SJCRH30 (cell line): Measurements from ENCODE around the gene MBD3L1. TPM values are rescaled to one million over a fixed set of nuclear protein-coding genes. Genes with fewer than 3 reads are reported as not detected.

ENCODE experiments used
- DNase-seq, 2 experiments: peaks; one replicate each; pipeline ENCODE4 v3.0.0-alpha.2; 2015 to 2020
- H3K27ac ChIP-seq: fragments of 250-450 bp; sonication (Bioruptor Pico); 2 replicates; pipeline ENCODE4 v1.5.1; 2020; ENCODE audit warnings: mild to moderate bottlenecking, moderate library complexity
- H3K27me3 ChIP-seq: fragments of 250-450 bp; sonication (Bioruptor Pico); 2 replicates; pipeline ENCODE4 v1.5.1; 2020; ENCODE audit warnings: mild to moderate bottlenecking, moderate library complexity
- H3K36me3 ChIP-seq: fragments of 250-450 bp; sonication (Bioruptor Pico); 2 replicates; pipeline ENCODE4 v1.5.1; 2020; ENCODE audit warnings: mild to moderate bottlenecking, moderate library complexity
- H3K4me1 ChIP-seq: fragments of 250-450 bp; sonication (Bioruptor Pico); 2 replicates; pipeline ENCODE4 v1.5.1; 2020; ENCODE audit warnings: mild to moderate bottlenecking, moderate library complexity
- H3K4me3 ChIP-seq: fragments of 250-450 bp; sonication (Bioruptor Pico); 2 replicates; pipeline ENCODE4 v1.5.1; 2020; ENCODE audit warnings: mild to moderate bottlenecking, moderate library complexity
- H3K9me3 ChIP-seq: fragments of 250-450 bp; sonication (Bioruptor Pico); replicated peaks from 2 replicates; pipeline ENCODE4 v1.5.1; 2020; ENCODE audit warnings: mild to moderate bottlenecking, moderate library complexity
- total RNA-seq: library from RNA; depleted of rRNA; stranded (reverse); fragments of >200 nt; shearing (Covaris generic); gene quantifications from 2 replicates; pipeline ENCODE4 v1.2.3, GENCODE V29; 2014; rRNA removed

MBD3L1 gene
- total RNA-seq, 1 experiment from 2014 or later = not detected

GRCh38 chr19:8846819-8847218 is 14.6 kb downstream of the MBD3L1 start:
- Histone ChIP-seq H3K36me3 (no peaks in the 10 kb centered on the region), H3K9me3 (no peaks in the 10 kb centered on the region), H3K4me3 (no peak overlapping the region), H3K27me3 (no peaks in the 10 kb centered on the region), H3K4me1 (no peaks in the 10 kb centered on the region), H3K27ac (no peak overlapping the region)
- DNase-seq = no peak

GRCh38 chr19:8849232-8849631 is 17.1 kb downstream of the MBD3L1 start:
- Histone ChIP-seq H3K36me3 (no peaks in the 10 kb centered on the region), H3K27me3 (no peaks in the 10 kb centered on the region), H3K9me3 (no peaks in the 10 kb centered on the region), H3K4me1 (no peaks in the 10 kb centered on the region), H3K27ac (no peak overlapping the region), H3K4me3 (no peak overlapping the region)
- DNase-seq = no peak

GRCh38 chr19:8850488-8850887 is 18.3 kb downstream of the MBD3L1 start:
- Histone ChIP-seq H3K9me3 (no peaks in the 10 kb centered on the region), H3K4me1 (no peaks in the 10 kb centered on the region), H3K27ac (no peak overlapping the region), H3K36me3 (no peaks in the 10 kb centered on the region), H3K27me3 (no peaks in the 10 kb centered on the region), H3K4me3 (no peak overlapping the region)
- no peak for DNase-seq

- H3K27me3 ChIP-seq = no peaks in the 10 kb centered on the region
- no peak for DNase-seq
- no peaks in the 10 kb centered on the region for H3K4me1 ChIP-seq
- H3K4me3 ChIP-seq = no peak overlapping the region
- no peak overlapping the region for H3K27ac ChIP-seq
- H3K36me3 ChIP-seq = no peaks in the 10 kb centered on the region
- H3K9me3 ChIP-seq = no peaks in the 10 kb centered on the region
Observed at GRCh38 chr19:8858260-8858659, 26.1 kb downstream of the MBD3L1 start.

- no peak overlapping the region for H3K4me3 ChIP-seq
- H3K27ac ChIP-seq = no peak overlapping the region
- no peaks in the 10 kb centered on the region for H3K36me3 ChIP-seq
- H3K27me3 ChIP-seq = no peaks in the 10 kb centered on the region
- no peaks in the 10 kb centered on the region for H3K9me3 ChIP-seq
- no peak for DNase-seq
- H3K4me1 ChIP-seq = no peaks in the 10 kb centered on the region
Observed at GRCh38 chr19:8866344-8866743, 34.2 kb downstream of the MBD3L1 start.

GRCh38 chr19:8877854-8878705 is 45.9 kb downstream of the MBD3L1 start:
- Histone ChIP-seq H3K27me3 (no peaks in the 10 kb centered on the region), H3K4me3 (no peak overlapping the region), H3K4me1 (no peaks in the 10 kb centered on the region), H3K27ac (no peak overlapping the region), H3K36me3 (no peaks in the 10 kb centered on the region), H3K9me3 (no peaks in the 10 kb centered on the region)
- peak; percentile 25 to 45 for DNase-seq

- H3K4me1 ChIP-seq = no peaks in the 10 kb centered on the region
- no peak overlapping the region for H3K27ac ChIP-seq
- H3K4me3 ChIP-seq = no peak overlapping the region
- no peaks in the 10 kb centered on the region for H3K27me3 ChIP-seq
- no peaks in the 10 kb centered on the region for H3K9me3 ChIP-seq
- no peak for DNase-seq
- H3K36me3 ChIP-seq = no peaks in the 10 kb centered on the region
Observed at GRCh38 chr19:8880868-8881488, 48.8 kb downstream of the MBD3L1 start.

GRCh38 chr19:8881512-8881911 is 49.3 kb downstream of the MBD3L1 start:
- no peak overlapping the region for H3K27ac ChIP-seq
- no peak overlapping the region for H3K4me3 ChIP-seq
- H3K36me3 ChIP-seq = no peaks in the 10 kb centered on the region
- H3K27me3 ChIP-seq = no peaks in the 10 kb centered on the region
- DNase-seq = no peak
- no peaks in the 10 kb centered on the region for H3K4me1 ChIP-seq
- H3K9me3 ChIP-seq = no peaks in the 10 kb centered on the region

GRCh38 chr19:8884416-8884815 is 52.2 kb downstream of the MBD3L1 start:
- H3K9me3 ChIP-seq = no peaks in the 10 kb centered on the region
- H3K27ac ChIP-seq = no peak overlapping the region
- no peak for DNase-seq
- no peaks in the 10 kb centered on the region for H3K27me3 ChIP-seq
- no peaks in the 10 kb centered on the region for H3K4me1 ChIP-seq
- no peaks in the 10 kb centered on the region for H3K36me3 ChIP-seq
- no peak overlapping the region for H3K4me3 ChIP-seq

- no peaks in the 10 kb centered on the region for H3K9me3 ChIP-seq
- no peak overlapping the region for H3K27ac ChIP-seq
- DNase-seq = no peak
Observed at GRCh38 chr19:8887364-8887763, 55.2 kb downstream of the MBD3L1 start.

GRCh38 chr19:8890260-8890659 is 58.1 kb downstream of the MBD3L1 start:
- Histone ChIP-seq H3K27ac (no peak overlapping the region), H3K27me3 (no peaks in the 10 kb centered on the region), H3K4me1 (no peaks in the 10 kb centered on the region), H3K36me3 (no peaks in the 10 kb centered on the region), H3K9me3 (no peaks in the 10 kb centered on the region), H3K4me3 (no peak overlapping the region)
- no peak for DNase-seq

More at GRCh38 chr19:8887364-8887763, 55.2 kb downstream of the MBD3L1 start:
- H3K4me3 ChIP-seq = no peak overlapping the region
- H3K27me3 ChIP-seq = no peaks in the 10 kb centered on the region
- H3K36me3 ChIP-seq = no peaks in the 10 kb centered on the region
- no peaks in the 10 kb centered on the region for H3K4me1 ChIP-seq

Other genes starting within 250 kb of the MBD3L1 start
- not detected in 2 replicates for gene ADAMTS10, start 221.7 kb upstream of the MBD3L1 start, total RNA-seq
- gene NFILZ, start 201.7 kb upstream of the MBD3L1 start, total RNA-seq = not detected in 2 replicates
- gene ACTL9, start 133.6 kb upstream of the MBD3L1 start, total RNA-seq = not detected in 2 replicates
- not detected in 2 replicates for gene OR2Z1, start 110.7 kb upstream of the MBD3L1 start, total RNA-seq
- 20.9 and 22.4 TPM in 2 replicates for gene ZNF558, start 73 bp upstream of the MBD3L1 start, total RNA-seq
- gene MUC16, start 178.0 kb downstream of the MBD3L1 start, total RNA-seq = not detected in 2 replicates